Testis (tissue), 2 donors: ENCODE data around the gene ARHGAP32.

Experiments
- POLR2A ChIP-seq: fragments of 450-650 bp; IDR thresholded peaks from one replicate; pipeline ENCODE4 v1.6.1; 2017; ENCODE audit warnings: antibody characterized with exemption, mild to moderate bottlenecking, moderate library complexity
- TF ChIP-seq, protein P1 (sequence below), 3 experiments: fragments of 450-650 bp in 2 of 3; fragments of 200-600 bp in 1 of 3; sonication (generic) in 1 of 3; IDR thresholded peaks; one replicate each; pipeline ENCODE4 v1.5.1; 2016 to 2019; ENCODE audit warnings: antibody characterized with exemption in 3 of 3, mild to moderate bottlenecking in 2 of 3, moderate library complexity in 1 of 3

DNA sequence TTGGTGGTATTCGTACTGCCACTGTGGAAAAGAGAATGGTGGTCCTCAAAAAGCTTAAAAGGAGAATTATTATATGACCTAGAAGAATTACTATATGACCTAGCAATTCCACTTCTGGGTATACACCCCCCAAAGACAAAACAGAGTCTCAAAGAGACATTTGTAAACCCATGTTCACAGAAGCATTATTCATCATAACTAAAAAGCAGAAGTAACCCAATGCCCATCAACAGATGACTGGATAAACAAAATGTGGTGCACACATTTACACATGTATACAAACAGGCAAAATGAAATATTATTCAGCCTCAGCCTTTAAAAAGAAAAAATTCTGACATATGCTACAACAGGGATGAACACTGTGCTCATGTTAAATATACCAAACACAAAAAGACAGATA is 89.4 kb downstream of the ARHGAP32 start:
- TF ChIP-seq, protein P1, sequence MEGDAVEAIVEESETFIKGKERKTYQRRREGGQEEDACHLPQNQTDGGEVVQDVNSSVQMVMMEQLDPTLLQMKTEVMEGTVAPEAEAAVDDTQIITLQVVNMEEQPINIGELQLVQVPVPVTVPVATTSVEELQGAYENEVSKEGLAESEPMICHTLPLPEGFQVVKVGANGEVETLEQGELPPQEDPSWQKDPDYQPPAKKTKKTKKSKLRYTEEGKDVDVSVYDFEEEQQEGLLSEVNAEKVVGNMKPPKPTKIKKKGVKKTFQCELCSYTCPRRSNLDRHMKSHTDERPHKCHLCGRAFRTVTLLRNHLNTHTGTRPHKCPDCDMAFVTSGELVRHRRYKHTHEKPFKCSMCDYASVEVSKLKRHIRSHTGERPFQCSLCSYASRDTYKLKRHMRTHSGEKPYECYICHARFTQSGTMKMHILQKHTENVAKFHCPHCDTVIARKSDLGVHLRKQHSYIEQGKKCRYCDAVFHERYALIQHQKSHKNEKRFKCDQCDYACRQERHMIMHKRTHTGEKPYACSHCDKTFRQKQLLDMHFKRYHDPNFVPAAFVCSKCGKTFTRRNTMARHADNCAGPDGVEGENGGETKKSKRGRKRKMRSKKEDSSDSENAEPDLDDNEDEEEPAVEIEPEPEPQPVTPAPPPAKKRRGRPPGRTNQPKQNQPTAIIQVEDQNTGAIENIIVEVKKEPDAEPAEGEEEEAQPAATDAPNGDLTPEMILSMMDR (IDR thresholded peaks at IDR 0.05), result no peak
- no peak for TF ChIP-seq POLR2A
